ENCODE results near the gene CEMP1.
A peak's percentile ranks its signal among the peaks of the same experiment; 100 is the strongest.

The CEMP1 gene

DNA sequence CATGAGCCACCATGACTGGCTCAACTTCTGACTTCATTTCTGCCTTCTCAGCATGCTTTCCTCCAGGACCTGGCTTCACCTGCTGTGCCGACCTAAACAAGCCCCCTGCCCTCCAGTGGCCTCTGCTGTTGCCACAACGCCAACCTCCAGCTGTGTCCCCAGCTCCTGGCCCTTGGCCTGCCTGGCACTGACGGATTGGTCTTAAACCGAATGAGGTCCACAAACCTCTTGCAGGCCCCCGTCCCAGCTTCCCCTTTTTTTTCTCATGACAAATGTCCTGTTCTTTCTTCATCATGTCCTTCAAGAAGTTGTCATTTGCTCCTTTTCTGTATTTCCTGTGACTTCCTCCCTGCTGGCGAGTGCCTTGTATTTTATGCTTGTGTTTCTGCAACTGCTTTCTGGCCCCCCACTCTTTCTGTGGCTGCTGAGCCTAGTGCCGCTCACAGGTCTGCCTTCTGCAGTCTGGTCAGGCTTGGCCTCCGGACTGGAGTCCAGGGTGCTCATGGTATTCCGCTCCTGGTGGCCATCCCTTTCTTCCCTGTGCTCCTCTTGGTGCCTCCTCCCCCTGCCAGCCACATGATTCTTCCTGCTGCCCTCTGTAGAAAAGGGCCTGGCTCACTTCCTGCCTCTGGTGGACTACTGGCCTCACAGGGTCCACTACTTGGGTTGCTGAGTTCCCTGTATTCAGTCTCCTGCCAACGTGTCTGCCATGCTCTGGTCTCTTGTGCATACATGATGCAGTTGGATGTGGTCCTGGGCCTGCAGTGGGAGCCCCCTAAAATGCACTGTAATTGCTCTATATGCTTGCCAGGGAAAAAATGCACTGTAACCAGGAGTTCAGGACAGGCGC is 14.6 kb downstream of the CEMP1 start:
- Histone ChIP-seq H3K23ac (ENCODE audit: low read depth, low read length, poor library complexity) (peak overlapping the region; percentile 69), H3K4ac (ENCODE audit: low read length) (no peak overlapping the region), H3K18ac (ENCODE audit: low read length) (no peak overlapping the region), H2BK12ac (ENCODE audit: low read length) (no peak overlapping the region), H2BK120ac (ENCODE audit: low read depth, low read length) (no peak overlapping the region), H3K36me3 (replicated peaks in 1 of 2; ENCODE audit: control insufficient read depth in 2 of 2, insufficient read depth in 2 of 2, low read length in 2 of 2) (peaks cover 10 to 31% of the 10 kb centered on the region in 2 donors), H2BK5ac (ENCODE audit: low read length) (no peak overlapping the region), H3K27me3 (ENCODE audit: control insufficient read depth in 3 of 3, insufficient read depth in 3 of 3, low read depth in 1 of 3, low read length in 3 of 3) (no peaks in the 10 kb centered on the region), H4K91ac (ENCODE audit: low read depth, low read length, poor library complexity) (no peak overlapping the region), H4K8ac (ENCODE audit: low read depth, low read length) (no peak overlapping the region), H3K4me2 (ENCODE audit: insufficient read depth, low read length, poor library complexity, severe bottlenecking) (no peak overlapping the region), H3K9ac (ENCODE audit: low read depth, low read length, poor library complexity) (no peak overlapping the region), H3K14ac (ENCODE audit: low read length) (no peak overlapping the region), H2AK5ac (ENCODE audit: low read depth, low read length) (no peak overlapping the region), H2BK15ac (ENCODE audit: low read length) (no peak overlapping the region), H3K4me3 (ENCODE audit: low read length in 2 of 2) (peak overlapping the region in 1 of 2 donors; percentile 17), H3K79me1 (ENCODE audit: low read depth, low read length) (peaks cover 41% of the 10 kb centered on the region), H2AFZ (ENCODE audit: low read length) (no peak overlapping the region), H3K9me3 (replicated peaks in 1 of 2; ENCODE audit: control insufficient read depth in 2 of 2, insufficient read depth in 1 of 2, low read depth in 1 of 2, low read length in 2 of 2) (no peaks in the 10 kb centered on the region), H3K4me1 (ENCODE audit: control insufficient read depth in 2 of 2, insufficient read depth in 1 of 2, low read depth in 1 of 2, low read length in 2 of 2) (peaks cover 26 to 34% of the 10 kb centered on the region in 2 donors), H3K27ac (replicated peaks; ENCODE audit: low read length) (no peak overlapping the region)
- WGBS, 2 donors (ENCODE audit: extremely low coverage in 2 of 2, insufficient read length in 2 of 2, insufficient replicate concordance in 1 of 2), result no CpG with 5 or more reads among the region's 11 CpGs
- no peak for DNase-seq (ENCODE audit: low spot score)

DNA sequence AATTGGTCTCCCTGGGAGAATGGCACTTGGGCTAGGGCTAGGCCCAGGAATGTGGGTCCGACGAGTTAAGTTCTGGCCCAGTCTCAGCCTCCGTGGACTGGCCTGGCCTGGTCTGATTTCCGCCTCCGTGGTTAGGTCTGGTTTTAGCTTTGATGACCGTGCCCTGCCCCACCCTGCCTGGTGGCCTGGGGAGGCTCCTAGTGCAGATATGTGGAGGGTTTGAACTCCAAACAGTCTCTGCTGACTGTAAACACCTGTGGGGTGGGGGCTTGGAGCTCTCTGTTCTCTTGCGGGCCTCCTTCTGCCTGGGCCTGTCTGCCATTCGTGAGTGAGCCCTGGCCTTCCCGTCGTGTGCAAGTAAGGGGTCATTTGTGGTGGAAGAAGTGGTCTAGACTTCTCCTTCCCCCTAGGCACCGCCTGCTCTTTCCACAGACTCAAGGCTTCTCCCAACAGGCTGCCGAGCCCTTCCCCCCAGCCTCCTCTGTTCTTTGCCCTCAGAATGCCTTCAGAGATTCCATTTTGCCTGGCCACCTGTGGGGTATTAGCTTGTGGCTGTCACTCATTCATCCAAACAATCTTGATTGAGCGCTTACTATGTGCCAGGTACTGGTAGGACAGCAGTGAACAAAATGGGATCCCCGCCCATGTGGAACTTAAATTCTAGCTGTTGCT is 15.9 kb downstream of the CEMP1 start:
- Histone ChIP-seq H2BK12ac (ENCODE audit: low read length) (no peak overlapping the region), H4K91ac (ENCODE audit: low read depth, low read length, poor library complexity) (no peak overlapping the region), H3K23ac (ENCODE audit: low read depth, low read length, poor library complexity) (no peak overlapping the region), H3K4me1 (ENCODE audit: control insufficient read depth in 2 of 2, insufficient read depth in 1 of 2, low read depth in 1 of 2, low read length in 2 of 2) (peaks cover 30 to 31% of the 10 kb centered on the region in 2 donors), H2AFZ (ENCODE audit: low read length) (no peak overlapping the region), H3K4me2 (ENCODE audit: insufficient read depth, low read length, poor library complexity, severe bottlenecking) (peak overlapping the region; percentile 88), H2BK120ac (ENCODE audit: low read depth, low read length) (no peak overlapping the region), H2BK5ac (ENCODE audit: low read length) (no peak overlapping the region), H2BK15ac (ENCODE audit: low read length) (no peak overlapping the region), H2AK5ac (ENCODE audit: low read depth, low read length) (peak overlapping the region; percentile 96), H3K4ac (ENCODE audit: low read length) (no peak overlapping the region), H3K4me3 (ENCODE audit: low read length in 2 of 2) (peak overlapping the region; percentile 96 to 97), H4K8ac (ENCODE audit: low read depth, low read length) (no peak overlapping the region), H3K36me3 (replicated peaks in 1 of 2; ENCODE audit: control insufficient read depth in 2 of 2, insufficient read depth in 2 of 2, low read length in 2 of 2) (peaks cover 8 to 31% of the 10 kb centered on the region in 2 donors), H3K9me3 (replicated peaks in 1 of 2; ENCODE audit: control insufficient read depth in 2 of 2, insufficient read depth in 1 of 2, low read depth in 1 of 2, low read length in 2 of 2) (no peaks in the 10 kb centered on the region), H3K27me3 (ENCODE audit: control insufficient read depth in 3 of 3, insufficient read depth in 3 of 3, low read depth in 1 of 3, low read length in 3 of 3) (no peaks in the 10 kb centered on the region), H3K79me1 (ENCODE audit: low read depth, low read length) (peaks cover 34% of the 10 kb centered on the region), H3K27ac (replicated peaks; ENCODE audit: low read length) (no peak overlapping the region), H3K18ac (ENCODE audit: low read length) (no peak overlapping the region), H3K14ac (ENCODE audit: low read length) (no peak overlapping the region), H3K9ac (ENCODE audit: low read depth, low read length, poor library complexity) (no peak overlapping the region)
- no CpG with 5 or more reads among the region's 14 CpGs for WGBS, 2 donors (ENCODE audit: extremely low coverage in 2 of 2, insufficient read length in 2 of 2, insufficient replicate concordance in 1 of 2)
- DNase-seq (ENCODE audit: low spot score), result no peak

DNA sequence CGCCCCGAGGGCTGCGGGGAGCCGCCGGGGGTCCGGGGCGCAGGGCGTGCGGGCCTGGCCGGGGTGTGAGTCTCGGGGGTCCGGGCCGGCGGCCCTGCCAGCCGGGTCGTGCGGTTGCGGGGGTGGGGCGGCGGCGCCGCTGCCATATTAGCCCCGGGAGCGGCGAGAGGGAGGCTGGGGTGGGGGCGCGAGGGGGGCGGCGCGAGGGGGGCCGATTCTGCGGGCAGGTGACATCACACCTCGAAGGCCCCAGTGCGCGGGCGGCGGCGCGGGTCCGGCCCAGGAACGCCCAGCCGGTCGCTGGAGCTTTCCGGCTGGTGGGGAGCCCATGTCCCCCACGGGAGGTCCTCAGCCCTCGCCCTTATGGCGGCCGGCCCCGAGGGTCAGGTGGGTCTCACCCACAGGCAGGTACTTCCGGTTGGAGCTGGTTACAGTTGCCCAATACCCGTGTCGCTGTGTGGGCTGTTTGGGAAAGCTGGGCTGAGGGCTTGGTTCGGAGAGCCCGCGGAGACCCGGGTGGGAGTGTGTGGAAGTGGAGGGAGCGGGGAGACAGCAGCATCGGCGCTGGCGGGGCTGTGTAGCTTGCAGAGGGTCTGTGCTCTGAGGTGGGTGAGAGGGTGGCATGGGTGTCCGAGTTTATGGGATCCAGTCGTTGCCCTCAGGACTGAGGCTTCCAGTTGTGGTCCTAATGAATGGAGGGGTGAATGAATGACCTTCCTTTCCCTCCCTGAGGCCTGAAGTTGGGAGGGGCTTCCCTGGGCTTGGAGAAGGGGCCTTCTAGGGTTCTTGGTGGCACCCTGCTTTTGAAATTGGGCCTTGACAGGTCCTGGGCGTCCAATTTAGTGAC is 16.7 kb downstream of the CEMP1 start:
- Histone ChIP-seq H3K4me1 (ENCODE audit: control insufficient read depth in 2 of 2, insufficient read depth in 1 of 2, low read depth in 1 of 2, low read length in 2 of 2) (peaks cover 31 to 38% of the 10 kb centered on the region in 2 donors), H2BK12ac (ENCODE audit: low read length) (no peak overlapping the region)

More for the DNA sequence above, 16.7 kb downstream of the CEMP1 start:
- Histone ChIP-seq H3K9me3 (replicated peaks in 1 of 2; ENCODE audit: control insufficient read depth in 2 of 2, insufficient read depth in 1 of 2, low read depth in 1 of 2, low read length in 2 of 2) (no peaks in the 10 kb centered on the region), H3K27me3 (ENCODE audit: control insufficient read depth in 3 of 3, insufficient read depth in 3 of 3, low read depth in 1 of 3, low read length in 3 of 3) (no peaks in the 10 kb centered on the region), H3K4me3 (ENCODE audit: low read length in 2 of 2) (peak overlapping the region; percentile 96 to 97), H2BK120ac (ENCODE audit: low read depth, low read length) (no peak overlapping the region), H2BK15ac (ENCODE audit: low read length) (peak overlapping the region; percentile 49), H2AK5ac (ENCODE audit: low read depth, low read length) (peak overlapping the region; percentile 96), H3K18ac (ENCODE audit: low read length) (peak overlapping the region; percentile 93), H2BK5ac (ENCODE audit: low read length) (peak overlapping the region; percentile 96), H3K23ac (ENCODE audit: low read depth, low read length, poor library complexity) (peak overlapping the region; percentile 99), H3K14ac (ENCODE audit: low read length) (peak overlapping the region; percentile 71), H3K4ac (ENCODE audit: low read length) (no peak overlapping the region), H3K36me3 (replicated peaks in 1 of 2; ENCODE audit: control insufficient read depth in 2 of 2, insufficient read depth in 2 of 2, low read length in 2 of 2) (peaks cover 7 to 30% of the 10 kb centered on the region in 2 donors), H3K27ac (replicated peaks; ENCODE audit: low read length) (no peak overlapping the region), H2AFZ (ENCODE audit: low read length) (peak overlapping the region; percentile 99), H4K8ac (ENCODE audit: low read depth, low read length) (no peak overlapping the region), H4K91ac (ENCODE audit: low read depth, low read length, poor library complexity) (no peak overlapping the region), H3K79me1 (ENCODE audit: low read depth, low read length) (peaks cover 32% of the 10 kb centered on the region), H3K4me2 (ENCODE audit: insufficient read depth, low read length, poor library complexity, severe bottlenecking) (peak overlapping the region; percentile 88), H3K9ac (ENCODE audit: low read depth, low read length, poor library complexity) (peak overlapping the region; percentile 98)
- DNase-seq (ENCODE audit: low spot score), result no peak
- no CpG with 5 or more reads among the region's 63 CpGs for WGBS, 2 donors (ENCODE audit: extremely low coverage in 2 of 2, insufficient read length in 2 of 2, insufficient replicate concordance in 1 of 2)

Data from neuronal stem cell (in vitro differentiated cells).